Raji (cell line): Measurements from ENCODE around the gene CCL24.

Experiments
- POLR2A ChIP-seq: IDR thresholded peaks from 2 replicates; pipeline ENCODE4 v1.6.1; 2011; ENCODE audit warnings: low read depth, low read length, control low read depth; ENCODE audit not compliant: insufficient read depth

Gene CCL24

GRCh38 chr7:75813781-75814236 is at the start of gene CCL24:
CCL24 (minus strand) TSS chr7:75813806; CDS start chr7:75813715, 91 bp downstream.
- TF ChIP-seq POLR2A = no peak

GRCh38 chr7:75861636-75862035 is 48.0 kb upstream of the CCL24 start:
- TF ChIP-seq POLR2A = no peak

GRCh38 chr7:75858410-75858809 is 44.8 kb upstream of the CCL24 start:
- no peak for TF ChIP-seq POLR2A

- no peak for TF ChIP-seq POLR2A
Observed at GRCh38 chr7:75856536-75856935, 42.9 kb upstream of the CCL24 start.

GRCh38 chr7:75854233-75854632 is 40.6 kb upstream of the CCL24 start:
- TF ChIP-seq POLR2A = no peak

GRCh38 chr7:75850235-75850634 is 36.6 kb upstream of the CCL24 start:
- TF ChIP-seq POLR2A = no peak

- TF ChIP-seq POLR2A = no peak
Observed at GRCh38 chr7:75849573-75849972, 36.0 kb upstream of the CCL24 start.

- TF ChIP-seq POLR2A = no peak
Observed at GRCh38 chr7:75847707-75848106, 34.1 kb upstream of the CCL24 start.

- no peak for TF ChIP-seq POLR2A
Observed at GRCh38 chr7:75844158-75844557, 30.6 kb upstream of the CCL24 start.

GRCh38 chr7:75843613-75844116 is 30.1 kb upstream of the CCL24 start:
- no peak for TF ChIP-seq POLR2A

- no peak for TF ChIP-seq POLR2A
Observed at GRCh38 chr7:75842836-75843446, 29.3 kb upstream of the CCL24 start.

GRCh38 chr7:75840029-75840428 is 26.4 kb upstream of the CCL24 start:
- TF ChIP-seq POLR2A = no peak

- no peak for TF ChIP-seq POLR2A
Observed at GRCh38 chr7:75836798-75837197, 23.2 kb upstream of the CCL24 start.

- no peak for TF ChIP-seq POLR2A
Observed at GRCh38 chr7:75835688-75836285, 22.2 kb upstream of the CCL24 start.

- TF ChIP-seq POLR2A = no peak
Observed at GRCh38 chr7:75830978-75831377, 17.4 kb upstream of the CCL24 start.

GRCh38 chr7:75823198-75823910 is 9.7 kb upstream of the CCL24 start:
- no peak for TF ChIP-seq POLR2A

GRCh38 chr7:75820688-75821087 is 7.1 kb upstream of the CCL24 start:
- no peak for TF ChIP-seq POLR2A

GRCh38 chr7:75819711-75820110 is 6.1 kb upstream of the CCL24 start:
- no peak for TF ChIP-seq POLR2A
